Effector memory CD4-positive, alpha-beta T cell (primary cell): ENCODE measurements around the gene NDUFB11.

ENCODE experiments used
- DNase-seq, 3 donors: peaks; one replicate each; pipeline ENCODE4 v3.0.0-alpha.2; 2020
- H3K27ac ChIP-seq: 2 replicates; pipeline ENCODE4 v1.7.0; 2013; ENCODE audit warnings: mild to moderate bottlenecking, low read length, moderate library complexity; ENCODE audit not compliant: insufficient read depth, poor library complexity, severe bottlenecking
- H3K27me3 ChIP-seq: replicated peaks from 2 replicates; pipeline ENCODE4 v1.7.0; 2013; ENCODE audit warnings: mild to moderate bottlenecking, low read length; ENCODE audit not compliant: insufficient read depth, control insufficient read depth, poor library complexity, severe bottlenecking
- H3K36me3 ChIP-seq: 2 replicates; pipeline ENCODE4 v1.7.0; 2013; ENCODE audit warnings: mild to moderate bottlenecking, low read length, moderate library complexity; ENCODE audit not compliant: control insufficient read depth, insufficient read depth
- H3K4me1 ChIP-seq: 2 replicates; pipeline ENCODE4 v1.7.0; 2013; ENCODE audit warnings: low read length, mild to moderate bottlenecking; ENCODE audit not compliant: control insufficient read depth, insufficient read depth, poor library complexity, severe bottlenecking
- H3K4me3 ChIP-seq: 2 replicates; pipeline ENCODE4 v1.7.0; 2013; ENCODE audit warnings: low read length, low read depth, mild to moderate bottlenecking; ENCODE audit not compliant: insufficient read depth, poor library complexity, severe bottlenecking
- H3K9me3 ChIP-seq: 2 replicates; pipeline ENCODE4 v1.7.0; 2013; ENCODE audit warnings: mild to moderate bottlenecking, low read length, moderate library complexity; ENCODE audit not compliant: control insufficient read depth

NDUFB11 gene

DNA sequence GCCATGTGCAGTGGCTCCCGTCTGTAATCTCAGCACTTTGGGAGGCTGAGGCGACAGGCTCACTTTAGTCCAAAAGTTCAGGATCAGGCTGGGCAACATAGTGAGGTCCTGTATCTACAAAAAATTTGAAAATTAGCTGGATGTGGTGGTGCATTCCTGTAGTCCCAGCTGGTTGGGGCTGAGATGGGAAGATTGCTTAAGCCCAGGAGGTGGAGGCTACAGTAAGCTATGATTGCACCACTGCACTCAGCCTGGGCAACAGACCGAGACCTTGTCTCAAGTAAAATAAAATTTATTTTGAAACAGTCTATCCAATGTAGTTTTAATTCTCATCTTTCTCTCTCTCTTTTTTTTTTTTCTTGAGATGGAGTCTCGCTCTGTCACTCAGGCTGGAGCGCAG lies 21.6 kb upstream of the NDUFB11 start:
- DNase-seq: no peak
- peaks cover 12% of the 10 kb centered on the region for H3K36me3 ChIP-seq
- no peak overlapping the region for H3K4me3 ChIP-seq
- H3K9me3 ChIP-seq: no peaks in the 10 kb centered on the region
- no peaks in the 10 kb centered on the region for H3K4me1 ChIP-seq
- no peak overlapping the region for H3K27ac ChIP-seq
- H3K27me3 ChIP-seq: no peaks in the 10 kb centered on the region

DNA sequence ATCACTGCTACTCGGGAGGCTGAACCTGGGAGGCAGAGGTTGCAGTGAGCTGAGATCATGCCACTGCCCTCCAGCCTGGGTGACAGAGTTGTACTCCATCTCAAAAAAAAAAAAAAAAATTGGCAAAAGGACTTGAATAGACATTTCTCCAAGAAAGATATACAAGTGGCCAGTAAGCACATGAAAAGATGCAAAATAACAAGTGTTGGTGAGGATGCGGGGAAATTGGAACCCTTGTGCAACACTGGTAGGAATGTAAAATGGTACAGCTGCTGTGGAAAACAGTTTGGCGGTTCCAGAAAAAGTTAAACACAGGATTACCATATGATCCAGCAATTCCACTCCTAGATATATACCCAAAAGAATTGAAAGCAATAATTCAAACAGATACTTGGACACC lies 19.9 kb upstream of the NDUFB11 start:
- no peak for DNase-seq
- H3K9me3 ChIP-seq: no peaks in the 10 kb centered on the region
- no peak overlapping the region for H3K27ac ChIP-seq
- no peaks in the 10 kb centered on the region for H3K27me3 ChIP-seq
- no peaks in the 10 kb centered on the region for H3K4me1 ChIP-seq
- H3K36me3 ChIP-seq: peaks cover 3% of the 10 kb centered on the region
- no peak overlapping the region for H3K4me3 ChIP-seq

DNA sequence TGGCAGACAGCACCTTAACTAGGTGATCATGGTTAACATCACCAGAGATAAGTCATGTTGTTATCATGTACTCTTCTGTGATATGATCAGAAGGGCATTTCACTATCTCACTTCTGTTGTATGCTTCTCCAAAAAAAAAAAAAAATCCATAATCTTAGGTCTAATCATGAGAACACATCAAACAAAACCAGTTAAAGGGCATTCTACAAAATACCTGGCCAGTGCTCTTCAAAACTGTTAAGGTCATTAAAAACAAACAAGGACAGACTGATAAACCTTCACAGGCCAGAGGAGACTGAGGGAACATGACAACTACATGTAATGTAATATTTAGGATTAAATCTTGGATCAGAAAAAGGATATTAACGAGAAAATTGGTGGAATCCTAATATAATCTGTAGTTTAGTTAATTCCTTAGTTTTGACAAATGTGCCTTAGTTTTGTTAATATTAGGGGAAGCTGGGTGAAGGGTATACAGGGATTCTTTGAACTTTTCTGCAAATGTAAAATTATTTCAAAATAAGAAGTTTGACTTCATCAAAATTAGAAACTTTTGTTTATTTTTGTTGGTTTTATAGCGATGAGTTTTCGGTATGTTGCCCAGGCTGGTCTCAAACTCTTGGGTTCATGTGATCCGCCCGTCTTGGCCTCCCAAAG lies 18.6 kb upstream of the NDUFB11 start:
- H3K9me3 ChIP-seq: no peaks in the 10 kb centered on the region
- H3K27me3 ChIP-seq: no peaks in the 10 kb centered on the region
- H3K4me1 ChIP-seq: no peaks in the 10 kb centered on the region
- H3K27ac ChIP-seq: no peak overlapping the region
- no peak for DNase-seq
- H3K36me3 ChIP-seq: no peaks in the 10 kb centered on the region
- no peak overlapping the region for H3K4me3 ChIP-seq

DNA sequence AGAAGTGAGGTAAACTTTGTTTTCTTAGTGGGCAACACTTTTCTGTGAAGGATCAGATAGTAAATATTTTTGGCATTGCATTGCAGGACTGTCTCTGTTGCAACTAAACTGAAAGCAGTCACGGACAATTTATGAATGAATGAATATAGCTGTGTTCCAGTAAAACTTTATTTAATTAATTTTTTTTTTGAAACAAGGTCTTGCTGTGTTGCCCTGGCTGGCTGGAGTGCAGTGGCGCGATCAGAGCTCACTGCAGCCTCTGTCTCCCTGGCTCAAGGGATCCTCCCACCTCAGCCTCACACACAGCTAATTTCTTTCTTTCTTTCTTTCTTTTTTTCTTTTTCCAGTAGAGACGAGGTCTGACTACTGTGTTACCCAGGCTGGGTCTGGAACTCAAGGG lies 16.3 kb upstream of the NDUFB11 start:
- H3K27ac ChIP-seq: no peak overlapping the region
- peaks cover 5% of the 10 kb centered on the region for H3K36me3 ChIP-seq
- no peak for DNase-seq
- H3K9me3 ChIP-seq: no peaks in the 10 kb centered on the region
- H3K4me1 ChIP-seq: no peaks in the 10 kb centered on the region
- H3K27me3 ChIP-seq: no peaks in the 10 kb centered on the region
- H3K4me3 ChIP-seq: no peak overlapping the region

DNA sequence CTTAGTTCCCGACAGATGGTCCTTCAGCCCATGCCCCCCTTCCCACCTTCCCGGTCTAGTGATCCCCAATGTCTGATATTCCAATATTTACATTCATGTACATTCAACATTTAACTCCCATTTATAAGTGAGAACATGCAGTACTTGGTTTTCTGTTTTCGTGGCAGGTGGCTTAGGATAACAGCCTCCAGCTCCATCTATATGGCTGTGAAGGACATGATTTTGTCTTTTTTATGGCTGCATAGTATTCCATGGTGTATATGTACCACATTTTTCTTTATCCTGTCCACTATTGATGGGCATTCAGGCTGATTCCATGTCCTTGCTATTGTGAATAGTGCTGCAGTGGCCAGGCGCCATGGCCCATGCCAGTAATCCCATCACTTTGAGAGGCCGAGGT lies 14.3 kb upstream of the NDUFB11 start:
- Histone ChIP-seq H3K27me3 (no peaks in the 10 kb centered on the region), H3K27ac (no peak overlapping the region), H3K4me1 (no peaks in the 10 kb centered on the region), H3K36me3 (peaks cover 5% of the 10 kb centered on the region), H3K4me3 (no peak overlapping the region), H3K9me3 (no peaks in the 10 kb centered on the region)
- no peak for DNase-seq

DNA sequence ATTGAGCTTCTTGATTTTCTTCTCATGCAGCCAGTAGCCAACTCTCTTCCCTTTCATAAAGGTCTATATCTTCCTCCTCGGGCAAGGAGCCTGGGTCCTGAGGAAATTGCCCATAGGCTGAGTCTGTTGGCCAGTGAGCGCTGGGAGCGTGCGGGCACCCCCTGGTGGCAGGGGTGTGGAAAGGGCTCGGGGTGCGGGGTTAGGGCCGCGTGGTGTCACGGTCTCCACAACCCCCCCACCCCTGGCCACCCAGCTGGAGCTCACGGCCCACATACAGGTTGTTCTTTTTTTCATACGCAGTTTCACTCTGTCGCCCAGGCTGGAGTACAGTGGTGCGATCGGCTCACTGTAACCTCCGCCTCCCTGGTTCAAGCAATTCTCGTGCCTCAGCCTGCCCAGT lies 13.6 kb upstream of the NDUFB11 start:
- H3K4me3 ChIP-seq: no peak overlapping the region
- H3K9me3 ChIP-seq: no peaks in the 10 kb centered on the region
- no peaks in the 10 kb centered on the region for H3K27me3 ChIP-seq
- H3K36me3 ChIP-seq: peaks cover 5% of the 10 kb centered on the region
- H3K4me1 ChIP-seq: no peaks in the 10 kb centered on the region
- no peak for DNase-seq
- no peak overlapping the region for H3K27ac ChIP-seq

- peaks cover 5% of the 10 kb centered on the region for H3K36me3 ChIP-seq
- no peaks in the 10 kb centered on the region for H3K27me3 ChIP-seq
- no peak for DNase-seq
- no peaks in the 10 kb centered on the region for H3K4me1 ChIP-seq
- H3K9me3 ChIP-seq: no peaks in the 10 kb centered on the region
- H3K27ac ChIP-seq: no peak overlapping the region
- no peak overlapping the region for H3K4me3 ChIP-seq
Observed at GRCh38 chrX:47156611-47157520, 12.4 kb upstream of the NDUFB11 start.

GRCh38 chrX:47151435-47151834 lies 6.9 kb upstream of the NDUFB11 start:
- Histone ChIP-seq H3K27me3 (no peaks in the 10 kb centered on the region), H3K9me3 (no peaks in the 10 kb centered on the region), H3K36me3 (peaks cover 3% of the 10 kb centered on the region), H3K4me3 (no peak overlapping the region), H3K4me1 (peaks cover under 1% of the 10 kb centered on the region), H3K27ac (no peak overlapping the region)
- DNase-seq: no peak

GRCh38 chrX:47148946-47149345 lies 4.4 kb upstream of the NDUFB11 start:
- H3K27ac ChIP-seq: no peak overlapping the region
- no peak for DNase-seq

More at GRCh38 chrX:47148946-47149345, 4.4 kb upstream of the NDUFB11 start:
- H3K4me3 ChIP-seq: no peak overlapping the region
- H3K9me3 ChIP-seq: no peaks in the 10 kb centered on the region
- H3K36me3 ChIP-seq: peaks cover 3% of the 10 kb centered on the region
- H3K4me1 ChIP-seq: peaks cover 5% of the 10 kb centered on the region
- H3K27me3 ChIP-seq: no peaks in the 10 kb centered on the region
